HCT116 (cell line): Measurements from ENCODE around the gene SNX10. TPM values are rescaled to one million over a fixed set of nuclear protein-coding genes. Genes with fewer than 3 reads are reported as not detected.

Experiments used
- ATAC-seq: fragments of 200-7000 bp; cut with Tn5 transposase; 2 replicates; pipeline ENCODE4 v1.9.1; 2020; ENCODE audit warnings: mild to moderate bottlenecking, moderate library complexity
- BruUV-seq: library from RNA; stranded (reverse); fragments of 400-500 nt; replicated peaks from 2 replicates; lab custom pipeline; 2021; lab: Mats Ljungman, UMichigan
- CTCF ChIA-PET: fragments of 300-600 bp; sonication (Branson Sonifier 250); formaldehyde crosslinking; loops from one replicate; lab custom pipeline; 2021; ENCODE audit warnings: antibody characterized with exemption; lab: Charles Lee
- POLR2A ChIA-PET: fragments of 300-600, 350-600 bp; sonication (Branson Sonifier 250); formaldehyde crosslinking; loops from one replicate; lab custom pipeline; 2021; ENCODE audit warnings: antibody characterized with exemption; lab: Charles Lee
- RAD21 ChIA-PET, 2 experiments: fragments of 300-600 bp; sonication (Branson Sonifier 250); formaldehyde crosslinking; loops; one replicate each; lab custom pipeline; 2023; ENCODE audit warnings: low total read pairs in 2 of 2; ENCODE audit not compliant: uncharacterized antibody in 2 of 2, unreplicated experiment in 2 of 2, low non-redundant PET in 1 of 2; lab: Charles Lee
- DNase-seq: peaks from one replicate; pipeline ENCODE4 v3.0.0-alpha.2; 2010; ENCODE audit warnings: low read depth, low spot score
- H2AFZ ChIP-seq: fragments of 200-600 bp; shearing (Covaris generic), sonication (generic); 2 replicates; pipeline ENCODE4 v1.6.1; 2017; ENCODE audit warnings: low read depth, mixed run types, mixed read lengths, antibody characterized with exemption, low read length; ENCODE audit not compliant: poor library complexity, severe bottlenecking
- H3K27ac ChIP-seq: 2 replicates; pipeline ENCODE4 v1.5.1; 2012; ENCODE audit warnings: low read depth, low read length
- H3K27me3 ChIP-seq: fragments of 200-600 bp; sonication (generic); 2 replicates; pipeline ENCODE4 v1.6.1; 2016; ENCODE audit warnings: mixed run types, low read length, mixed read lengths; ENCODE audit not compliant: insufficient read depth
- H3K36me3 ChIP-seq, 2 experiments: fragments of 200-500 bp in 1 of 2; fragments of 200-600 bp in 1 of 2; sonication (Bioruptor generic) in 1 of 2; sonication (generic) in 1 of 2; 2 replicates each; pipeline versions ENCODE4 v1.5.1 to v1.6.1; 2014 to 2016; ENCODE audit warnings: low read length in 2 of 2, inconsistent platforms in 1 of 2, mixed read lengths in 1 of 2, mixed run types in 1 of 2; ENCODE audit not compliant: insufficient read depth in 2 of 2, control insufficient read depth in 1 of 2
- H3K4me1 ChIP-seq, 2 experiments: fragments of 200-600 bp in 1 of 2; sonication (generic) in 1 of 2; 2 replicates each; pipeline versions ENCODE4 v1.5.1 to v1.6.1; 2012 to 2017; ENCODE audit warnings: low read length in 2 of 2, inconsistent platforms in 1 of 2, mild to moderate bottlenecking in 1 of 2, mixed read lengths in 1 of 2, mixed run types in 1 of 2, moderate library complexity in 1 of 2; ENCODE audit not compliant: insufficient read depth in 2 of 2, control insufficient read depth in 1 of 2
- H3K4me2 ChIP-seq: fragments of 200-600 bp; sonication (generic); 2 replicates; pipeline ENCODE4 v1.6.1; 2017; ENCODE audit warnings: mixed run types, low read length, mixed read lengths
- H3K4me3 ChIP-seq, 2 experiments: fragments of 200-600 bp in 1 of 2; sonication (generic) in 1 of 2; replicated peaks in 1 of 2; 2 replicates each; pipeline ENCODE4 v1.5.1; 2011 to 2016; ENCODE audit warnings: low read length in 2 of 2, control low read depth in 1 of 2, low read depth in 1 of 2, mild to moderate bottlenecking in 1 of 2, mixed read lengths in 1 of 2, mixed run types in 1 of 2
- H3K79me2 ChIP-seq: fragments of 200-600 bp; sonication (generic); 2 replicates; pipeline ENCODE4 v1.6.1; 2017; ENCODE audit warnings: mild to moderate bottlenecking, mixed run types, low read length, moderate library complexity, mixed read lengths; ENCODE audit not compliant: insufficient read depth
- H3K9ac ChIP-seq: fragments of 200-600 bp; sonication (generic); 2 replicates; pipeline ENCODE4 v1.6.1; 2016; ENCODE audit warnings: low read length, mixed read lengths
- H3K9me2 ChIP-seq: fragments of 200-600 bp; sonication (generic), shearing (Covaris generic); 2 replicates; pipeline ENCODE4 v1.6.1; 2017; ENCODE audit warnings: mixed run types, mild to moderate bottlenecking, moderate library complexity; ENCODE audit not compliant: insufficient read depth
- H3K9me3 ChIP-seq, 2 experiments: fragments of 200-500 bp in 1 of 2; fragments of 200-600 bp in 1 of 2; sonication (Bioruptor generic) in 1 of 2; sonication (generic) in 1 of 2; 2 replicates each; pipeline ENCODE4 v1.6.1; 2014 to 2017; ENCODE audit warnings: low read length in 2 of 2, mixed read lengths in 2 of 2, inconsistent platforms in 1 of 2, low read depth in 1 of 2, mild to moderate bottlenecking in 1 of 2, mixed run types in 1 of 2, moderate library complexity in 1 of 2; ENCODE audit not compliant: control insufficient read depth in 1 of 2, insufficient read depth in 1 of 2
- H4K20me1 ChIP-seq: fragments of 200-600 bp; sonication (generic), shearing (Covaris generic); 2 replicates; pipeline ENCODE4 v1.6.1; 2017; ENCODE audit warnings: mixed run types, mild to moderate bottlenecking, moderate library complexity; ENCODE audit not compliant: insufficient read depth
- FOSL1 ChIP-seq: IDR thresholded peaks from 2 replicates; pipeline ENCODE4 v1.6.1; 2012; ENCODE audit warnings: low read depth
- JUND ChIP-seq: IDR thresholded peaks from 2 replicates; pipeline ENCODE4 v1.6.1; 2012
- POLR2A ChIP-seq: IDR thresholded peaks from 2 replicates; pipeline ENCODE4 v1.7.0; 2011; ENCODE audit warnings: borderline replicate concordance; ENCODE audit not compliant: insufficient read depth, insufficient read length; ENCODE audit errors: extremely low read depth
- RAD21 ChIP-seq: IDR thresholded peaks from 2 replicates; pipeline ENCODE4 v1.6.1; 2012; ENCODE audit warnings: low read depth, mild to moderate bottlenecking
- SP1 ChIP-seq: IDR thresholded peaks from 2 replicates; pipeline ENCODE4 v1.6.1; 2012; ENCODE audit warnings: low read depth
- SRF ChIP-seq: IDR thresholded peaks from 2 replicates; pipeline ENCODE4 v1.6.1; 2012; ENCODE audit warnings: low read depth
- TCF7L2 ChIP-seq: IDR thresholded peaks from 2 replicates; pipeline ENCODE4 v1.7.0; 2011; ENCODE audit warnings: borderline replicate concordance, inconsistent platforms; ENCODE audit not compliant: insufficient read depth, insufficient read length; ENCODE audit errors: extremely low read depth
- YY1 ChIP-seq: IDR thresholded peaks from 2 replicates; pipeline ENCODE4 v1.6.1; 2011; ENCODE audit warnings: low read length, low read depth, moderate library complexity, mild to moderate bottlenecking; ENCODE audit not compliant: insufficient replicate concordance; ENCODE audit errors: extremely low read depth
- ZFX ChIP-seq: fragments of 450-650 bp; IDR thresholded peaks from 2 replicates; pipeline ENCODE4 v1.6.1; 2017
- intact Hi-C: fragments of 100-400 bp; cut with micrococcal nuclease; formaldehyde crosslinking; loops from 2 replicates; pipeline ENCODE4 v1.10.0; 2022
- total RNA-seq: library from RNA; stranded (reverse); gene quantifications from one replicate; pipeline ENCODE4 v1.2.1, GENCODE V29; 2021; ENCODE audit not compliant: unreplicated experiment
- TF ChIP-seq, protein P1 (sequence below), 3 experiments: fragments of 200-600 bp in 1 of 3; sonication (generic) in 1 of 3; IDR thresholded peaks in 2 of 3; conservative IDR thresholded peaks in 1 of 3; 2 replicates each; pipeline ENCODE4 v1.5.1; 2012 to 2017; ENCODE audit warnings: low read depth in 2 of 3, low read length in 2 of 3, antibody characterized with exemption in 1 of 3, borderline replicate concordance in 1 of 3, control low read depth in 1 of 3, mild to moderate bottlenecking in 1 of 3, mixed read lengths in 1 of 3, mixed run types in 1 of 3, moderate library complexity in 1 of 3; ENCODE audit not compliant: insufficient read depth in 1 of 3
- TF ChIP-seq, protein P2 (sequence below): IDR thresholded peaks from 2 replicates; pipeline ENCODE4 v1.6.1; 2012
- TF ChIP-seq, protein P3 (sequence below): IDR thresholded peaks from 2 replicates; pipeline ENCODE4 v1.6.1; 2011; ENCODE audit warnings: mild to moderate bottlenecking, low read length, moderate library complexity; ENCODE audit not compliant: insufficient replicate concordance; ENCODE audit errors: extremely low read depth

SNX10 gene
- total RNA-seq, 1 experiment from 2014 or later: 26.9 TPM

DNA sequence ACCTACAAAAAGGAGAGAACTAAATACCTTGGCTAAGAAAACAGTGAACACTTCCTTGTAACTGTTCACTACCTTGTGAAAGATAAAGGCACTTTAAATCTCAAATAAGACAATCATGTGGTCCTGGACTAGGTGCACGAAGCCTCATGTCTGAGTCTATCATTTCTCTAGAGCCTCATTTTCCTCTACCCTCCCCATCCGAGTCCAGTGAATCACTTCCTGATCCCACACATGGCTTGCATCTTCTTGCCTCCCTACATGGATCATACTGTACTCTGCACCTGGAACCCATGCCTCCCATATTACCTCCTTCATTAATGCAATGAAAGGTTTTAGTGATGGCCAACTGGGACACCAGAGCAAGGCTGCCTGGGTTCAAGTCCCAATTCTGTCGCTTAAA lies 34.5 kb downstream of the SNX10 start:
- H3K36me3 ChIP-seq: no peaks in the 10 kb centered on the region
- no peaks in the 10 kb centered on the region for H3K79me2 ChIP-seq
- H3K27me3 ChIP-seq: no peaks in the 10 kb centered on the region
- no peak overlapping the region for H3K27ac ChIP-seq
- no peak overlapping the region for H3K9ac ChIP-seq
- H3K4me3 ChIP-seq: no peak overlapping the region
- ChIA-PET RAD21 (no interaction called here), CTCF (no interaction called here), POLR2A (no interaction called here)
- no peak for ATAC-seq
- no peaks in the 10 kb centered on the region for H4K20me1 ChIP-seq
- BruUV-seq: no TSS peak
- DNase-seq: no peak
- no peaks in the 10 kb centered on the region for H3K9me3 ChIP-seq
- TF ChIP-seq SRF (no peak), YY1 (no peak), SP1 (no peak), JUND (no peak), TCF7L2 (no peak), POLR2A (no peak), FOSL1 (no peak), RAD21 (no peak), ZFX (no peak)
- TF ChIP-seq, protein P1, sequence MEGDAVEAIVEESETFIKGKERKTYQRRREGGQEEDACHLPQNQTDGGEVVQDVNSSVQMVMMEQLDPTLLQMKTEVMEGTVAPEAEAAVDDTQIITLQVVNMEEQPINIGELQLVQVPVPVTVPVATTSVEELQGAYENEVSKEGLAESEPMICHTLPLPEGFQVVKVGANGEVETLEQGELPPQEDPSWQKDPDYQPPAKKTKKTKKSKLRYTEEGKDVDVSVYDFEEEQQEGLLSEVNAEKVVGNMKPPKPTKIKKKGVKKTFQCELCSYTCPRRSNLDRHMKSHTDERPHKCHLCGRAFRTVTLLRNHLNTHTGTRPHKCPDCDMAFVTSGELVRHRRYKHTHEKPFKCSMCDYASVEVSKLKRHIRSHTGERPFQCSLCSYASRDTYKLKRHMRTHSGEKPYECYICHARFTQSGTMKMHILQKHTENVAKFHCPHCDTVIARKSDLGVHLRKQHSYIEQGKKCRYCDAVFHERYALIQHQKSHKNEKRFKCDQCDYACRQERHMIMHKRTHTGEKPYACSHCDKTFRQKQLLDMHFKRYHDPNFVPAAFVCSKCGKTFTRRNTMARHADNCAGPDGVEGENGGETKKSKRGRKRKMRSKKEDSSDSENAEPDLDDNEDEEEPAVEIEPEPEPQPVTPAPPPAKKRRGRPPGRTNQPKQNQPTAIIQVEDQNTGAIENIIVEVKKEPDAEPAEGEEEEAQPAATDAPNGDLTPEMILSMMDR (IDR thresholded peaks at IDR 0.05 in 2 of 3, conservative IDR thresholded peaks at IDR 0.05 in 1 of 3; ENCODE audit: borderline replicate concordance in 1 of 3, insufficient read depth in 1 of 3, low read depth in 2 of 3, low read length in 2 of 3): no peak
- TF ChIP-seq, protein P2, sequence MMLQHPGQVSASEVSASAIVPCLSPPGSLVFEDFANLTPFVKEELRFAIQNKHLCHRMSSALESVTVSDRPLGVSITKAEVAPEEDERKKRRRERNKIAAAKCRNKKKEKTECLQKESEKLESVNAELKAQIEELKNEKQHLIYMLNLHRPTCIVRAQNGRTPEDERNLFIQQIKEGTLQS: no peak
- TF ChIP-seq, protein P3, sequence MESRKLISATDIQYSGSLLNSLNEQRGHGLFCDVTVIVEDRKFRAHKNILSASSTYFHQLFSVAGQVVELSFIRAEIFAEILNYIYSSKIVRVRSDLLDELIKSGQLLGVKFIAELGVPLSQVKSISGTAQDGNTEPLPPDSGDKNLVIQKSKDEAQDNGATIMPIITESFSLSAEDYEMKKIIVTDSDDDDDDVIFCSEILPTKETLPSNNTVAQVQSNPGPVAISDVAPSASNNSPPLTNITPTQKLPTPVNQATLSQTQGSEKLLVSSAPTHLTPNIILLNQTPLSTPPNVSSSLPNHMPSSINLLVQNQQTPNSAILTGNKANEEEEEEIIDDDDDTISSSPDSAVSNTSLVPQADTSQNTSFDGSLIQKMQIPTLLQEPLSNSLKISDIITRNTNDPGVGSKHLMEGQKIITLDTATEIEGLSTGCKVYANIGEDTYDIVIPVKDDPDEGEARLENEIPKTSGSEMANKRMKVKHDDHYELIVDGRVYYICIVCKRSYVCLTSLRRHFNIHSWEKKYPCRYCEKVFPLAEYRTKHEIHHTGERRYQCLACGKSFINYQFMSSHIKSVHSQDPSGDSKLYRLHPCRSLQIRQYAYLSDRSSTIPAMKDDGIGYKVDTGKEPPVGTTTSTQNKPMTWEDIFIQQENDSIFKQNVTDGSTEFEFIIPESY: no peak
- no peak overlapping the region for H3K4me2 ChIP-seq
- no peak overlapping the region for H2AFZ ChIP-seq
- H3K9me2 ChIP-seq: no peaks in the 10 kb centered on the region
- H3K4me1 ChIP-seq: no peaks in the 10 kb centered on the region; a peak in 1 of 4 replicates
- intact Hi-C loops: no loop called here
